HepG2 (cell line): ENCODE data around the gene RBP5. TPM values are rescaled to one million over a fixed set of nuclear protein-coding genes. Genes with fewer than 3 reads are reported as not detected.

Experiments used
- ATAC-seq: fragments of 200-7000 bp; cut with Tn5 transposase; 3 replicates; pipeline ENCODE4 v1.9.1; 2020; ENCODE audit warnings: mild to moderate bottlenecking, moderate library complexity
- BruUV-seq: library from RNA; stranded (reverse); fragments of 400-500 nt; replicated peaks from 2 replicates; lab custom pipeline; 2021; lab: Mats Ljungman, UMichigan
- CTCF ChIA-PET: fragments of 300-600 bp; formaldehyde crosslinking; extraction: SDS; loops from one replicate; lab custom pipeline; 2021; ENCODE audit warnings: low total read pairs, inconsistent platforms, low intra/inter-chr PET ratio; lab: Yijun Ruan, JAX
- POLR2A ChIA-PET: fragments of 350-600 bp; sonication (Branson Sonifier 250); formaldehyde crosslinking; loops from one replicate; lab custom pipeline; 2020; ENCODE audit warnings: antibody characterized with exemption, inconsistent platforms; lab: Yijun Ruan, JAX
- DNase-seq: peaks from one replicate; pipeline ENCODE4 v3.0.0-alpha.2; 2015; ENCODE audit warnings: low spot score
- FAIRE-seq: peaks from 3 replicates; lab custom pipeline; 2011; peaks lifted over from hg19 to GRCh38; lab: Jason Lieb, UNC
- H2AFZ ChIP-seq: one replicate; pipeline ENCODE4 v1.6.1; 2011; ENCODE audit warnings: low read length, inconsistent platforms
- H3K27ac ChIP-seq: fragments of 300-600 bp; 3 replicates; pipeline ENCODE4 v1.8.0; 2011; ENCODE audit warnings: mixed run types, mild to moderate bottlenecking, mixed read lengths, low read length, inconsistent platforms; ENCODE audit not compliant: insufficient read depth; ENCODE audit errors: extremely low read length
- H3K27me3 ChIP-seq, 2 experiments: fragments of 200-600 bp in 1 of 2; 2 replicates in 1 of 2; 3 replicates in 1 of 2; pipeline versions ENCODE4 v1.6.0 to v1.8.0; 2011; ENCODE audit warnings: low read length in 2 of 2, mild to moderate bottlenecking in 2 of 2, moderate library complexity in 2 of 2, inconsistent platforms in 1 of 2; ENCODE audit not compliant: insufficient read depth in 2 of 2, control insufficient read depth in 1 of 2
- H3K36me3 ChIP-seq, 2 experiments: fragments of 200-600 bp in 1 of 2; replicated peaks in 1 of 2; 2 replicates in 1 of 2; 3 replicates in 1 of 2; pipeline versions ENCODE4 v1.5.1 to v1.8.0; 2011; ENCODE audit warnings: low read length in 2 of 2, inconsistent platforms in 1 of 2; ENCODE audit not compliant: insufficient read depth in 2 of 2, control insufficient read depth in 1 of 2
- H3K4me1 ChIP-seq: 2 replicates; pipeline ENCODE4 v1.5.1; 2012; ENCODE audit warnings: low read length, inconsistent platforms; ENCODE audit not compliant: insufficient read depth
- H3K4me2 ChIP-seq: 2 replicates; pipeline ENCODE4 v1.6.0; 2011; ENCODE audit warnings: low read depth, low read length, inconsistent platforms
- H3K4me3 ChIP-seq, 3 experiments: fragments of 200-600 bp in 1 of 3; sonication (generic), shearing (Covaris generic) in 1 of 3; replicated peaks in 1 of 3; 2 replicates each; pipeline ENCODE4 v1.5.1; 2011 to 2016; ENCODE audit warnings: low read length in 3 of 3, inconsistent platforms in 2 of 3, low read depth in 2 of 3, mild to moderate bottlenecking in 2 of 3, control low read depth in 1 of 3, mixed read lengths in 1 of 3; ENCODE audit not compliant: insufficient read depth in 1 of 3
- H3K79me2 ChIP-seq: one replicate; pipeline ENCODE4 v1.6.1; 2011; ENCODE audit warnings: low read length, inconsistent platforms; ENCODE audit not compliant: insufficient read depth
- H3K9ac ChIP-seq: 2 replicates; pipeline ENCODE4 v1.6.0; 2011; ENCODE audit warnings: mild to moderate bottlenecking, low read depth, low read length, inconsistent platforms; ENCODE audit not compliant: insufficient read depth
- H3K9me3 ChIP-seq: 2 replicates; pipeline ENCODE4 v1.5.1; 2012; ENCODE audit warnings: mild to moderate bottlenecking, low read length
- H4K20me1 ChIP-seq: 2 replicates; pipeline ENCODE4 v1.6.0; 2011; ENCODE audit warnings: inconsistent platforms, mild to moderate bottlenecking, low read length, moderate library complexity; ENCODE audit not compliant: insufficient read depth
- AGO2 ChIP-seq: fragments of 200-400 bp; formaldehyde crosslinking; optimal IDR thresholded peaks from 2 replicates; pipeline ENCODE3; 2017; ENCODE audit warnings: mild to moderate bottlenecking, low read depth, low read length, moderate library complexity
- HNRNPUL1 ChIP-seq: fragments of 200-400 bp; formaldehyde crosslinking; IDR thresholded peaks from 2 replicates; pipeline ENCODE4 v1.6.1; 2017; ENCODE audit warnings: low read depth, mild to moderate bottlenecking, low read length, moderate library complexity
- KAT7 ChIP-seq: IDR thresholded peaks from 2 replicates; pipeline ENCODE4 v1.6.1; 2018; ENCODE audit warnings: borderline replicate concordance, missing compliant biosample characterization
- MED13 ChIP-seq: sonication (generic); formaldehyde crosslinking; IDR thresholded peaks from 2 replicates; pipeline ENCODE4 v1.5.0; 2020; ENCODE audit warnings: missing genetic modification reagents
- ZBTB4 ChIP-seq: sonication (generic); formaldehyde crosslinking; IDR thresholded peaks from 2 replicates; pipeline ENCODE4 v1.4.0; 2020; ENCODE audit warnings: missing genetic modification reagents, mild to moderate bottlenecking, borderline replicate concordance
- ZNF296 ChIP-seq: sonication (generic); formaldehyde crosslinking; conservative IDR thresholded peaks from 2 replicates; pipeline ENCODE4 v1.5.0; 2020; ENCODE audit warnings: mild to moderate bottlenecking, missing genetic modification reagents
- WGBS: methylation state at CpG from one replicate; pipeline ENCODE4 v1.1.6; 2017; ENCODE audit warnings: low lambda C conversion rate; 5-methylcytosine and 5-hydroxymethylcytosine counted together
- in situ Hi-C: cut with HindIII; loops from 2 replicates; pipeline ENCODE4 v1.10.0; 2017; ENCODE audit warnings: low pct_unique_long_range_greater_than_20kb; ENCODE audit not compliant: extremely low pct_ligation_motif_present
- intact Hi-C: fragments of 100-400 bp; cut with micrococcal nuclease; formaldehyde crosslinking; loops from one replicate; pipeline ENCODE4 v1.10.0; 2022; ENCODE audit not compliant: unreplicated experiment
- polyA plus RNA-seq, 8 experiments: library from polyadenylated mRNA; depleted of rRNA in 3 of 8; stranded (reverse) in 7 of 8; unstranded in 1 of 8; fragments of >200 nt; fragmentation: Illumina TruSeq in 4 of 8; extraction: Trizol in 4 of 8; gene quantifications; 2 replicates each; pipeline versions ENCODE4 v1.2.1 to v1.2.3, GENCODE V29; 2011 to 2016; ENCODE audit warnings: low read depth in 4 of 8, missing spikeins in 1 of 8, mixed read lengths in 1 of 8; ENCODE audit not compliant: insufficient read depth in 1 of 8
- total RNA-seq, 5 experiments: library from RNA; depleted of rRNA; stranded (reverse); fragments of >200 nt; fragmentation: Illumina TruSeq; extraction: Trizol; gene quantifications; 2 replicates each; pipeline ENCODE4 v1.2.3, GENCODE V29; 2016; ENCODE audit warnings: low read depth in 1 of 5
- TF ChIP-seq, protein P1 (sequence below): sonication (generic); formaldehyde crosslinking; IDR thresholded peaks from 2 replicates; pipeline ENCODE4 v1.8.1; 2023; ENCODE audit warnings: mild to moderate bottlenecking, missing genetic modification reagents
- TF ChIP-seq, protein P2 (sequence below): sonication (generic); formaldehyde crosslinking; IDR thresholded peaks from 2 replicates; pipeline ENCODE4 v1.5.0; 2020; ENCODE audit warnings: mild to moderate bottlenecking, missing genetic modification reagents

RBP5 gene
- total and polyA plus RNA-seq, 2 of the 13 experiments (the other 11 are each of a cell fraction or from before 2014, with no cell fraction given): 13.8 to 19.8 TPM

DNA sequence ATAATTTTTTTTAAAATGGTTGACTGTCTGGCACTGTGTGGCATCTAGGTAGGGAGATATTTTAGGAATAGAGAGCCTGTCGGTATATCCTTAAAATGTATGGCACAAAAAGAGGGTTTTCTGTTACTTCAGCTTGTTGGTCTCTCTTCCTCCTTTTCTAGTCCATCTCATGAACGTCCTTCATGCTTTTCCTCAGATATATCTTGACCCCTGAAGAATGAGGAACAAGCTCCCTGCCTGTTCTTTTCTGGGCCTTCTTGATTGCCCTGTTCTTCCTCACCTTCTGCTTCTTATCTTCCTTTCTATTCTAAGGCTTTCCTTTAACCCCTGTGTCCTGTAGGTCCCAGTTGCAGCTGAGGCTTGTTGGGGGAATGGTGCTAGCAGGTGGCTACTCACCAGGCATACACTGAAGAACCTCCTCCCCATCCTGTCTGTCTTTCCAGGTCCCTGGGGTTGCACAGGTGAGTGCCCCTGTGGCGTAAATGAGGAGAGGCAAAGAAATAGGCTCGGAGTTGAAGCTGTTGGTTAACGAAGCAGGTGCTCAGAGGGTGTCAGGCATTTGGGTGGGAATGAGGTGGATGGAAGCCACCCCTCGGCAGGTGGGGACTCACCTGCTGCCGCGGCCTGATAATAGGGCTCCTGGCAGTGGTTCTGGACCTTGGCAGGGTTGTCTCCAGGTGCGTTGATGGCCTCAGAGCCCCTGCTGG lies 29.2 kb downstream of the RBP5 start (continued):
- no peak for TF ChIP-seq ZBTB4 (CRISPR knock-in tag)
- TF ChIP-seq ZNF296 (CRISPR knock-in tag): no peak
- TF ChIP-seq, protein P1, sequence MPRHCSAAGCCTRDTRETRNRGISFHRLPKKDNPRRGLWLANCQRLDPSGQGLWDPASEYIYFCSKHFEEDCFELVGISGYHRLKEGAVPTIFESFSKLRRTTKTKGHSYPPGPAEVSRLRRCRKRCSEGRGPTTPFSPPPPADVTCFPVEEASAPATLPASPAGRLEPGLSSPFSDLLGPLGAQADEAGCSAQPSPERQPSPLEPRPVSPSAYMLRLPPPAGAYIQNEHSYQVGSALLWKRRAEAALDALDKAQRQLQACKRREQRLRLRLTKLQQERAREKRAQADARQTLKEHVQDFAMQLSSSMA (CRISPR knock-in tag): no peak

DNA sequence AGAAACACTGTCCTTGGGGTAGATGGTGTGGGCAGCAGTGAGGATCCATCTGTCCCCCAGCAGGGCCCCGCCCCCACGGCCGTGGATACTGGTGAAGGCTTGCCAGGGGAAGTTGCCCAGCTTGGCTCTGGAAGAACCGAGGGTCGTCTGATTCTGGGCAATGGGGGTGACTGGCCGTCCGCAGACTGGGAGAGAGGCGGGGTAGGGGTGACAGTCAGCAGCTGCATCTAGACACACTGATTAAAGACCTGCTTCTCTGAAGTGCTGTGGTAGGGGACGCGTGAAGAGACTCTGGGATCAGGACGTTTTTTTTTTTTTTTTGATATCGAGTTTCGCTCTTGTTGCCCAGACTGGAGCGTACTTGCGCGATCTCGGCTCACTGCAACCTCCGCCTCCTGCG lies 31.7 kb downstream of the RBP5 start:
- in situ Hi-C loops (no loop called here), intact Hi-C loops (no loop called here)
- Histone ChIP-seq H3K27ac (no peak overlapping the region), H4K20me1 (no peaks in the 10 kb centered on the region; the same call in 1 of the 2 replicates), H3K4me3 (no peak overlapping the region), H3K36me3 (peaks cover 2 to 13% of the 10 kb centered on the region in 2 experiments; a peak in 4 of 5 replicates), H3K4me2 (no peak overlapping the region), H2AFZ (no peak overlapping the region), H3K27me3 (no peaks in the 10 kb centered on the region), H3K9me3 (no peaks in the 10 kb centered on the region), H3K79me2 (no peaks in the 10 kb centered on the region), H3K9ac (no peak overlapping the region), H3K4me1 (peaks cover 20% of the 10 kb centered on the region)
- ChIA-PET CTCF (no interaction called here), POLR2A (interaction anchor here (1.0 to 3.6 kb wide), 3 partner anchors 9 to 154 kb away, joined by 5 to 34 read pairs (median 6); partner anchors contain the start of genes C12orf57, C1RL and RNU7-1)
- BruUV-seq: no TSS peak
- 89% methylated on average over 19 of the region's 19 CpGs for WGBS
- ATAC-seq (no peak), FAIRE-seq (no peak), DNase-seq (no peak)
- TF ChIP-seq MED13 (CRISPR knock-in tag): no peak
- no peak for TF ChIP-seq HNRNPUL1
- TF ChIP-seq AGO2: peak; percentile 42
- TF ChIP-seq, protein P2, sequence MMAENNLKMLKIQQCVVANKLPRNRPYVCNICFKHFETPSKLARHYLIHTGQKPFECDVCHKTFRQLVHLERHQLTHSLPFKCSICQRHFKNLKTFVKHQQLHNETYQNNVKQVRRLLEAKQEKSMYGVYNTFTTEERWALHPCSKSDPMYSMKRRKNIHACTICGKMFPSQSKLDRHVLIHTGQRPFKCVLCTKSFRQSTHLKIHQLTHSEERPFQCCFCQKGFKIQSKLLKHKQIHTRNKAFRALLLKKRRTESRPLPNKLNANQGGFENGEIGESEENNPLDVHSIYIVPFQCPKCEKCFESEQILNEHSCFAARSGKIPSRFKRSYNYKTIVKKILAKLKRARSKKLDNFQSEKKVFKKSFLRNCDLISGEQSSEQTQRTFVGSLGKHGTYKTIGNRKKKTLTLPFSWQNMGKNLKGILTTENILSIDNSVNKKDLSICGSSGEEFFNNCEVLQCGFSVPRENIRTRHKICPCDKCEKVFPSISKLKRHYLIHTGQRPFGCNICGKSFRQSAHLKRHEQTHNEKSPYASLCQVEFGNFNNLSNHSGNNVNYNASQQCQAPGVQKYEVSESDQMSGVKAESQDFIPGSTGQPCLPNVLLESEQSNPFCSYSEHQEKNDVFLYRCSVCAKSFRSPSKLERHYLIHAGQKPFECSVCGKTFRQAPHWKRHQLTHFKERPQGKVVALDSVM: no peak
- no peak for TF ChIP-seq KAT7 (CRISPR knock-in tag)
